Upper lobe of left lung (tissue), 4 donors: ENCODE measurements around the gene CNTNAP2.

Source experiments
- CTCF ChIP-seq, 6 experiments: fragments of 450-650 bp in 4 of 6; fragments of 200-600 bp in 2 of 6; sonication (generic) in 2 of 6; IDR thresholded peaks; one replicate each; pipeline ENCODE4 v1.5.1; 2016 to 2019; ENCODE audit warnings: antibody characterized with exemption in 6 of 6
- EP300 ChIP-seq, 4 donors: sonication (generic); formaldehyde crosslinking; IDR thresholded peaks; one replicate each; pipeline ENCODE4 v1.5.1; 2017; ENCODE audit warnings: antibody characterized with exemption in 4 of 4, control low read depth in 2 of 4
- POLR2A ChIP-seq, 4 donors: fragments of 450-650 bp; IDR thresholded peaks; one replicate each; pipeline ENCODE4 v1.5.1; 2016 to 2017; ENCODE audit warnings: antibody characterized with exemption in 4 of 4, mild to moderate bottlenecking in 2 of 4

GRCh38 chr7:148147438-148147837 is 2030.8 kb downstream of the CNTNAP2 start:
- TF ChIP-seq POLR2A (IDR thresholded peaks at IDR 0.05): no peak
- no peak for TF ChIP-seq CTCF (IDR thresholded peaks at IDR 0.05)
- no peak for TF ChIP-seq EP300 (IDR thresholded peaks at IDR 0.05)
